Pons (tissue), 1 donor: ENCODE measurements around the gene LAMC3.
A peak's percentile ranks its signal among the peaks of the same experiment; 100 is the strongest.
"Not testable (repeated sequence)": the region's sequence is repeated elsewhere in the genome, so short reads cannot be mapped to it uniquely, and the experiment has no call there.

ENCODE experiments used
- DNase-seq: peaks from one replicate; pipeline ENCODE4 v3.0.0-alpha.2; 2016; ENCODE audit warnings: low spot score

Gene LAMC3

GRCh38 chr9:131097126-131097947 lies 88.4 kb downstream of the LAMC3 start:
- no peak for DNase-seq

GRCh38 chr9:131097948-131098278 lies 88.9 kb downstream of the LAMC3 start:
- no peak for DNase-seq

GRCh38 chr9:131098391-131099101 lies 89.6 kb downstream of the LAMC3 start:
- DNase-seq = no peak

GRCh38 chr9:131099102-131099606 lies 90.2 kb downstream of the LAMC3 start:
- DNase-seq = no peak

GRCh38 chr9:131099845-131100244 lies 90.9 kb downstream of the LAMC3 start:
- not testable (repeated sequence) for DNase-seq

- no peak for DNase-seq
Measured at GRCh38 chr9:131100445-131100844, 91.5 kb downstream of the LAMC3 start.

GRCh38 chr9:131101207-131101964 lies 92.4 kb downstream of the LAMC3 start:
- no peak for DNase-seq

GRCh38 chr9:131103024-131103423 lies 94.0 kb downstream of the LAMC3 start:
- DNase-seq = no peak

GRCh38 chr9:131103535-131103934 lies 94.6 kb downstream of the LAMC3 start:
- DNase-seq = no peak

GRCh38 chr9:131104016-131104740 lies 95.2 kb downstream of the LAMC3 start:
- no peak for DNase-seq

GRCh38 chr9:131105952-131106351 lies 97.0 kb downstream of the LAMC3 start:
- DNase-seq = no peak

- DNase-seq = peak; percentile 59
Measured at GRCh38 chr9:131107760-131108159, 98.8 kb downstream of the LAMC3 start.

GRCh38 chr9:131111186-131111853 lies 102.3 kb downstream of the LAMC3 start:
- peak; percentile 37 for DNase-seq

GRCh38 chr9:131111854-131112311 lies 102.9 kb downstream of the LAMC3 start:
- peak; percentile 98 for DNase-seq

GRCh38 chr9:131112374-131113154 lies 103.6 kb downstream of the LAMC3 start:
- DNase-seq = no peak

- no peak for DNase-seq
Measured at GRCh38 chr9:131113655-131114054, 104.7 kb downstream of the LAMC3 start.

- DNase-seq = no peak
Measured at GRCh38 chr9:131114084-131114535, 105.1 kb downstream of the LAMC3 start.

GRCh38 chr9:131115360-131115742 lies 106.4 kb downstream of the LAMC3 start:
- DNase-seq = not testable (repeated sequence)

- DNase-seq = peak; percentile 70
Measured at GRCh38 chr9:131116281-131117120, 107.5 kb downstream of the LAMC3 start.
